ENCODE measurements around the gene TSPAN9. TPM values are rescaled to one million over a fixed set of nuclear protein-coding genes. Genes with fewer than 3 reads are reported as not detected.

The TSPAN9 gene
- polyA plus RNA-seq, 3 donors: 0.15 to 0.34 (median 0.25) TPM

DNA sequence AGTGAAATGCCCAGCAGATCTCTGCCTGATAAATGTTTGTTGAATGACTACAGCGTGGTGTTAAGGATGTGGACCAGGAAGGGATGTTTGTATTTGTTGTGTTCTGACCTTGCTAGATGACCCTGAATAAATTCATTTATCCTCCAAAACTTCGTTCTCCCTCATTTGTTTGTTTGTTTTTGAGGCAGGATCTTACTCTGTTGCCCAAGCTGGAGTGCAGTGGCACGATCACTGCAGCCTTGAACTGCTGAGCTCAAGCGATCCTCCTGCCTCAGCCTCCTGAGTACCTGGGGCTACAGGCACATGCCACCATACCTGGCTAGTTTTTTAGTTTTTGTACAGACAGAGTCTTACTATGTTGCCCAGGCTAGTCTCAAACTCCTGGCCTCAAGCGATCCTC is 96.7 kb downstream of the TSPAN9 start:
- H3K4me1 ChIP-seq (ENCODE audit: control insufficient read depth in 1 of 2, insufficient read depth in 2 of 2, low read length in 2 of 2): no peaks in the 10 kb centered on the region
- H3K9me3 Mint-ChIP-seq: peaks cover 0 to 1% (median 0%) of the 10 kb centered on the region in 7 donors
- H3K9ac ChIP-seq (ENCODE audit: insufficient read depth, low read length, poor library complexity, severe bottlenecking): no peak overlapping the region
- H3K79me2 ChIP-seq (ENCODE audit: insufficient read depth, low read length): no peaks in the 10 kb centered on the region
- H3K27ac ChIP-seq (ENCODE audit: low read depth in 1 of 2, low read length in 2 of 2): no peak overlapping the region
- TF ChIP-seq, protein P1, sequence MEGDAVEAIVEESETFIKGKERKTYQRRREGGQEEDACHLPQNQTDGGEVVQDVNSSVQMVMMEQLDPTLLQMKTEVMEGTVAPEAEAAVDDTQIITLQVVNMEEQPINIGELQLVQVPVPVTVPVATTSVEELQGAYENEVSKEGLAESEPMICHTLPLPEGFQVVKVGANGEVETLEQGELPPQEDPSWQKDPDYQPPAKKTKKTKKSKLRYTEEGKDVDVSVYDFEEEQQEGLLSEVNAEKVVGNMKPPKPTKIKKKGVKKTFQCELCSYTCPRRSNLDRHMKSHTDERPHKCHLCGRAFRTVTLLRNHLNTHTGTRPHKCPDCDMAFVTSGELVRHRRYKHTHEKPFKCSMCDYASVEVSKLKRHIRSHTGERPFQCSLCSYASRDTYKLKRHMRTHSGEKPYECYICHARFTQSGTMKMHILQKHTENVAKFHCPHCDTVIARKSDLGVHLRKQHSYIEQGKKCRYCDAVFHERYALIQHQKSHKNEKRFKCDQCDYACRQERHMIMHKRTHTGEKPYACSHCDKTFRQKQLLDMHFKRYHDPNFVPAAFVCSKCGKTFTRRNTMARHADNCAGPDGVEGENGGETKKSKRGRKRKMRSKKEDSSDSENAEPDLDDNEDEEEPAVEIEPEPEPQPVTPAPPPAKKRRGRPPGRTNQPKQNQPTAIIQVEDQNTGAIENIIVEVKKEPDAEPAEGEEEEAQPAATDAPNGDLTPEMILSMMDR (IDR thresholded peaks at IDR 0.05): no peak
- intact Hi-C loops (cut with micrococcal nuclease): no loop called here
- no peak overlapping the region for H2AFZ ChIP-seq (ENCODE audit: insufficient read depth, low read depth, low read length, poor library complexity, severe bottlenecking)
- no peaks in the 10 kb centered on the region for H3K27me3 ChIP-seq (ENCODE audit: control insufficient read depth in 2 of 2, insufficient read depth in 2 of 2, low read length in 2 of 2)
- H4K20me1 ChIP-seq (ENCODE audit: insufficient read depth, low read length): no peaks in the 10 kb centered on the region
- peaks cover 8 to 23% (median 14%) of the 10 kb centered on the region in 3 donors for H3K27me3 Mint-ChIP-seq (ENCODE audit: low read depth in 3 of 3)
- DNase-seq: no peak
- H3K9me3 ChIP-seq (replicated peaks in 1 of 2; ENCODE audit: control insufficient read depth in 1 of 2, insufficient read depth in 1 of 2, low read length in 2 of 2): no peaks in the 10 kb centered on the region
- H3K4me1 Mint-ChIP-seq: no peaks in the 10 kb centered on the region
- WGBS (ENCODE audit: insufficient coverage): 90% methylated on average over 3 of the region's 5 CpGs
- no peak overlapping the region for H3K27ac Mint-ChIP-seq
- H3K4me3 ChIP-seq (replicated peaks in 1 of 3; ENCODE audit: low read depth in 2 of 3, low read length in 3 of 3): no peak overlapping the region
- no peaks in the 10 kb centered on the region for H3K36me3 ChIP-seq (replicated peaks in 1 of 2; ENCODE audit: control insufficient read depth in 1 of 2, insufficient read depth in 2 of 2, low read length in 2 of 2)
- no peak overlapping the region for H3K4me3 Mint-ChIP-seq
- no peak overlapping the region for H3K4me2 ChIP-seq (replicated peaks; ENCODE audit: extremely low read depth, low read length, poor library complexity, severe bottlenecking)
- no peaks in the 10 kb centered on the region for H3K36me3 Mint-ChIP-seq

DNA sequence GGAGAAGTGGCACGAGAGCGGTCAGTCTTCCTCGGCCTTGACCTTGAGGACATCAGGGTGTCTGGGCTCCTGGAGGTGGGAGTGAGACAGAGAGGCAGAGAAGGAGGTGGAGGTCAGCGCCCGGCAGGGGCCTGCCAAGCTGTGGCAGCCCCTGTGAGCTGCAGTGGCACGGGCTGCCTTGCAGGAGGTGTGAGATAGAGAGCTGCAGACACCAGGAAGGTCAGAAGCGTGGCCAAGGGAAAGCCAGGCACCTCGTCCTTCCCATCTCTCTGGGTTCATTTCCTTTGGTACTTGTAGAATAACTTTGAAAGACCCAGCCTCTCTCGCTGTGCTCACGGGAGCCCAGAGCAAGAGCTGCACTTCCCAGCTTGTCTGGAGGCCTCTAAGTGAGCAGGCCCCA is 98.1 kb downstream of the TSPAN9 start:
- Histone ChIP-seq H3K4me2 (replicated peaks; ENCODE audit: extremely low read depth, low read length, poor library complexity, severe bottlenecking) (no peak overlapping the region), H3K9me3 (replicated peaks in 1 of 2; ENCODE audit: control insufficient read depth in 1 of 2, insufficient read depth in 1 of 2, low read length in 2 of 2) (no peaks in the 10 kb centered on the region), H4K20me1 (ENCODE audit: insufficient read depth, low read length) (no peaks in the 10 kb centered on the region), H3K4me3 (replicated peaks in 1 of 3; ENCODE audit: low read depth in 2 of 3, low read length in 3 of 3) (no peak overlapping the region), H3K9ac (ENCODE audit: insufficient read depth, low read length, poor library complexity, severe bottlenecking) (no peak overlapping the region), H3K27me3 (ENCODE audit: control insufficient read depth in 2 of 2, insufficient read depth in 2 of 2, low read length in 2 of 2) (no peaks in the 10 kb centered on the region), H3K79me2 (ENCODE audit: insufficient read depth, low read length) (no peaks in the 10 kb centered on the region), H3K36me3 (replicated peaks in 1 of 2; ENCODE audit: control insufficient read depth in 1 of 2, insufficient read depth in 2 of 2, low read length in 2 of 2) (no peaks in the 10 kb centered on the region), H3K27ac (ENCODE audit: low read depth in 1 of 2, low read length in 2 of 2) (no peak overlapping the region), H3K4me1 (ENCODE audit: control insufficient read depth in 1 of 2, insufficient read depth in 2 of 2, low read length in 2 of 2) (no peaks in the 10 kb centered on the region), H2AFZ (ENCODE audit: insufficient read depth, low read depth, low read length, poor library complexity, severe bottlenecking) (no peak overlapping the region)
- WGBS (ENCODE audit: insufficient coverage): 95% methylated on average over 10 of the region's 10 CpGs
- Mint-ChIP-seq H3K27me3 (ENCODE audit: low read depth in 3 of 3) (peaks cover 5 to 15% (median 11%) of the 10 kb centered on the region in 3 donors), H3K36me3 (no peaks in the 10 kb centered on the region), H3K4me3 (no peak overlapping the region), H3K9me3 (peaks cover 0 to 1% (median 0%) of the 10 kb centered on the region in 7 donors), H3K27ac (no peak overlapping the region), H3K4me1 (no peaks in the 10 kb centered on the region)
- no peak for DNase-seq
- TF ChIP-seq, protein P1 (IDR thresholded peaks at IDR 0.05): no peak
- intact Hi-C loops (cut with micrococcal nuclease): no loop called here
